ENCODE results near the gene C1QL3. TPM values are rescaled to one million over a fixed set of nuclear protein-coding genes. Genes with fewer than 3 reads are reported as not detected.

The C1QL3 gene
- total RNA-seq, 1 experiment from 2014 or later, result 1.7 TPM

DNA sequence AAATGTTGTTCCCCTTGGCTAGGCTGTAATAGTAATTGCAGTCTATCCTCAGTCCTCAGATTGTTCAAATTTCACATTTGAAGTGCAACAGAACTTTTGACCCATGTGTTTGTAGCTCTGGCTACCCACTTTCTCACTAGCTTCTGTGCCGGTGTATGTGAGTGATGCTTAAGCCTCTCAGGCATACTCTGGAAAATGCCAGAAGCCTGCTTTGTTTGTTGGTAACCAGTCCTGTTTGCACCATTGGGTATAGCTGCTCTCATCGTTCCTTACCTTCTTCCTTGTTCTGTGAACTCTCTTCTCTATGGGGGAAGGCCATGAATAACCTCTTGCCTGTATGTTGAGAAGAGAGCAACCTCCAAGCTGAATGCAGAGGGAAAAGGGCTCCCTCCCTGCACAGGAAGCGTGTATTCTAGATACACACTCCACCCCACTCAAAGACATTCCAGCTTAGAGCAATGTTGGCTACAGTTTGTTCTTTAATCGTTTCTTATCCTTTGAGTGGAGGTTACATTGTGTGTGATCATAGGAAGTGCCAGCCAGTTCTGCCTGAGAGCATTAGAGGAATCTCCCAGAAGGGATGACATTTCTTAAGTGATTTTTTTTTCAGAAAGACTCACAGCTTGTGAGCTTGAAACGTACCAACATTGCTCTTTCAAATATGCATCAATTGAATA, 40.5 kb downstream of the C1QL3 start (continued):
- no peak for TF ChIP-seq CREB1 (CRISPR knock-in tag; IDR thresholded peaks at IDR 0.05)
- no peak for TF ChIP-seq ESRRA (CRISPR knock-in tag; IDR thresholded peaks at IDR 0.05; ENCODE audit: borderline replicate concordance)
- no peak for TF ChIP-seq HMGXB4 (CRISPR knock-in tag; IDR thresholded peaks at IDR 0.05)
- TF ChIP-seq ZNF219 (CRISPR knock-in tag; IDR thresholded peaks at IDR 0.05; ENCODE audit: borderline replicate concordance), result no peak

DNA sequence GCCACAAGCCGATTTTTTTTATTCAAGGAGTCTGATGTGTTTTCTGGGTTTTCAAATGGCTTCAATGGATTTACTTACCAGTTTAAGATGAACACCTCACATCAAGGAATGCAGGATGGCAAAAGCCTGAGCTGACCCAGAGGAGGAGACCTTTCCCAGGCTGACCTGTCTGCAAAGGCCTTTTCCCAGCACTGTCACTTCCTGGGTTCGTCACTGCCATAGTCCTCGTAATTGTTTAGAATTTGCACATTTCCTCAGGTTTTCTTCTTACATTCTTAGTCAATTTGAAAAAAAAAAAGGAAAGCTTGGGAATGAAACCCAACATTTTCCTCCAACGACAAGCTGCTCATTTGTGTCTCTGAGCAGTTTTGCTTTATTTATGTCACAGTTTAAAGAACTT, 42.9 kb downstream of the C1QL3 start:
- H3K9me3 Mint-ChIP-seq, result no peaks in the 10 kb centered on the region
- ATAC-seq, result no peak
- ChIA-PET CTCF (no interaction called here), POLR2A (interaction anchor here (0.7 kb wide), 1 partner anchor 10 kb away, joined by 6 read pairs; no protein-coding TSS in a partner anchor)
- DNase-seq (ENCODE audit: low spot score), result no peak
- H3K4me1 Mint-ChIP-seq, result peaks cover 5% of the 10 kb centered on the region
- no peak overlapping the region for H3K27ac Mint-ChIP-seq
- no peak overlapping the region for H3K4me3 Mint-ChIP-seq
- H3K27me3 Mint-ChIP-seq (ENCODE audit: low read depth), result no peaks in the 10 kb centered on the region
- TF ChIP-seq CREM (CRISPR knock-in tag; IDR thresholded peaks at IDR 0.05) (no peak), CREB1 (CRISPR knock-in tag; IDR thresholded peaks at IDR 0.05) (no peak), PRRX2 (CRISPR knock-in tag; IDR thresholded peaks at IDR 0.05) (no peak), ZMAT4 (CRISPR knock-in tag; IDR thresholded peaks at IDR 0.05) (no peak), MXD4 (CRISPR knock-in tag; IDR thresholded peaks at IDR 0.05; ENCODE audit: borderline replicate concordance) (no peak), ATF6 (CRISPR knock-in tag; IDR thresholded peaks at IDR 0.05) (no peak), OVOL2 (CRISPR knock-in tag; IDR thresholded peaks at IDR 0.05; ENCODE audit: borderline replicate concordance) (no peak), ATF1 (CRISPR knock-in tag; IDR thresholded peaks at IDR 0.05) (no peak), EMX1 (CRISPR knock-in tag; IDR thresholded peaks at IDR 0.05) (no peak), CBFB (CRISPR knock-in tag; IDR thresholded peaks at IDR 0.05; ENCODE audit: low read depth) (no peak), MLX (CRISPR knock-in tag; IDR thresholded peaks at IDR 0.05) (no peak), NR2C2 (CRISPR knock-in tag; IDR thresholded peaks at IDR 0.05) (no peak), FOXP1 (CRISPR knock-in tag; IDR thresholded peaks at IDR 0.05; ENCODE audit: borderline replicate concordance) (no peak), ZBTB21 (CRISPR knock-in tag; IDR thresholded peaks at IDR 0.05; ENCODE audit: borderline replicate concordance) (no peak)
- TF ChIP-seq, protein P1, sequence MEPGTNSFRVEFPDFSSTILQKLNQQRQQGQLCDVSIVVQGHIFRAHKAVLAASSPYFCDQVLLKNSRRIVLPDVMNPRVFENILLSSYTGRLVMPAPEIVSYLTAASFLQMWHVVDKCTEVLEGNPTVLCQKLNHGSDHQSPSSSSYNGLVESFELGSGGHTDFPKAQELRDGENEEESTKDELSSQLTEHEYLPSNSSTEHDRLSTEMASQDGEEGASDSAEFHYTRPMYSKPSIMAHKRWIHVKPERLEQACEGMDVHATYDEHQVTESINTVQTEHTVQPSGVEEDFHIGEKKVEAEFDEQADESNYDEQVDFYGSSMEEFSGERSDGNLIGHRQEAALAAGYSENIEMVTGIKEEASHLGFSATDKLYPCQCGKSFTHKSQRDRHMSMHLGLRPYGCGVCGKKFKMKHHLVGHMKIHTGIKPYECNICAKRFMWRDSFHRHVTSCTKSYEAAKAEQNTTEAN (CRISPR knock-in tag; IDR thresholded peaks at IDR 0.05), result no peak
- H3K36me3 Mint-ChIP-seq, result no peaks in the 10 kb centered on the region

DNA sequence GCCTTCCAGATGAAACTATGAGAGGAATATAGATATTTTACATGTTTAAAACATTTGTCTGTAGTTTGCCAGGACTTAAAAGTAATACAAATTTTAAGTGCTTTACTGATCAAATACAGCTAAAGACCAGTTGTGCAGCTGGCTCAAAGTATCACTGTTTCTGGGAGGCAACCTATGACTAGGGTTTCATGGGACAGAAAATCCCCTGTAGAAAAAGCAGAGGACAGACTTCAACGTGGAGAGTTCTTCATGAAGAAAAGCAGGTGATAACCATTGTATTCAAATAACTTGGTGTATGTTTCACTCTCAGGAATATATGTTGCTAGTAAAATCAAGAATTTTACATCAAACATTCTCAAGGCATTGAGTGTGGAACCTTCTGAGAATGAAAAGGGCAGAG, 43.9 kb downstream of the C1QL3 start:
- CTCF ChIA-PET, result no interaction called here
- TF ChIP-seq PRRX2 (CRISPR knock-in tag; IDR thresholded peaks at IDR 0.05) (no peak), CTCF (IDR thresholded peaks at IDR 0.05) (no peak), ESRRA (CRISPR knock-in tag; IDR thresholded peaks at IDR 0.05; ENCODE audit: borderline replicate concordance) (no peak), HMGXB4 (CRISPR knock-in tag; IDR thresholded peaks at IDR 0.05) (no peak), OVOL2 (CRISPR knock-in tag; IDR thresholded peaks at IDR 0.05; ENCODE audit: borderline replicate concordance) (no peak)
- no peaks in the 10 kb centered on the region for H3K36me3 Mint-ChIP-seq

More for the DNA sequence above, 43.9 kb downstream of the C1QL3 start:
- no peak overlapping the region for H3K27ac Mint-ChIP-seq
- H3K9me3 Mint-ChIP-seq, result no peaks in the 10 kb centered on the region
- ATAC-seq (no peak), DNase-seq (ENCODE audit: low spot score) (no peak)
- POLR2A ChIA-PET, result no interaction called here
- peaks cover 5% of the 10 kb centered on the region for H3K4me1 Mint-ChIP-seq
- H3K27me3 Mint-ChIP-seq (ENCODE audit: low read depth), result no peaks in the 10 kb centered on the region
- no peak overlapping the region for H3K4me3 Mint-ChIP-seq
